ENCODE measurements around the gene UPP1. TPM values are rescaled to one million over a fixed set of nuclear protein-coding genes. Genes with fewer than 3 reads are reported as not detected.
"Not testable (repeated sequence)": the region's sequence is repeated elsewhere in the genome, so short reads cannot be mapped to it uniquely, and the experiment has no call there.

Gene UPP1
- total and polyA plus RNA-seq, 8 donors = 0.87 to 45.7 (median 14.3) TPM

GRCh38 chr7:48116043-48116442 lies 27.0 kb downstream of the UPP1 start:
- Histone ChIP-seq H3K4me1 (no peaks in the 10 kb centered on the region), H3K9me3 (no peaks in the 10 kb centered on the region), H3K4me3 (no peak overlapping the region), H3K36me3 (no peaks in the 10 kb centered on the region), H3K27ac (no peak overlapping the region), H3K27me3 (no peaks in the 10 kb centered on the region)
- TF ChIP-seq POLR2AphosphoS5 (IDR thresholded peaks at IDR 0.05) (no peak), EP300 (IDR thresholded peaks at IDR 0.05) (no peak), POLR2A (IDR thresholded peaks at IDR 0.05) (no peak), CTCF (IDR thresholded peaks at IDR 0.05) (no peak)
- 92 to 98% (median 95%) methylated on average over 5 of the region's 5 CpGs for WGBS, 5 donors
- intact Hi-C loops (cut with DNase I; ENCODE audit: low total_unique reads) = no loop called here
- no peak for DNase-seq

- no peak for TF ChIP-seq POLR2AphosphoS5 (IDR thresholded peaks at IDR 0.05)
- TF ChIP-seq POLR2A (IDR thresholded peaks at IDR 0.05) = no peak
- no peak for TF ChIP-seq CTCF (IDR thresholded peaks at IDR 0.05)
- Histone ChIP-seq H3K4me3 (no peak overlapping the region), H3K36me3 (no peaks in the 10 kb centered on the region), H3K27ac (no peak overlapping the region), H3K27me3 (no peaks in the 10 kb centered on the region), H3K9me3 (no peaks in the 10 kb centered on the region), H3K4me1 (no peaks in the 10 kb centered on the region)
- intact Hi-C loops (cut with DNase I; ENCODE audit: low total_unique reads) = no loop called here
- DNase-seq = peak in 1 of 2 donors; percentile 22
- WGBS, 5 donors = 56 to 71% (median 60%) methylated on average over 10 of the region's 10 CpGs
Measured at GRCh38 chr7:48118041-48118440, 29.0 kb downstream of the UPP1 start.

GRCh38 chr7:48120536-48120935 lies 31.5 kb downstream of the UPP1 start:
- H3K36me3 ChIP-seq; DNase-seq; H3K4me1 ChIP-seq; H3K27me3 ChIP-seq; H3K9me3 ChIP-seq; intact Hi-C loops (cut with DNase I; ENCODE audit: low total_unique reads); H3K27ac ChIP-seq; H3K4me3 ChIP-seq: not testable (repeated sequence)
- 88 to 95% (median 91%) methylated on average over 6 of the region's 6 CpGs for WGBS, 5 donors

GRCh38 chr7:48126037-48126436 lies 37.0 kb downstream of the UPP1 start:
- H3K27ac ChIP-seq = no peak overlapping the region
- H3K4me1 ChIP-seq = no peaks in the 10 kb centered on the region
- H3K27me3 ChIP-seq = no peaks in the 10 kb centered on the region
- TF ChIP-seq EP300 (IDR thresholded peaks at IDR 0.05) = no peak
- TF ChIP-seq POLR2A (IDR thresholded peaks at IDR 0.05) = no peak
- TF ChIP-seq POLR2AphosphoS5 (IDR thresholded peaks at IDR 0.05) = no peak
- TF ChIP-seq CTCF (IDR thresholded peaks at IDR 0.05) = no peak
- no peaks in the 10 kb centered on the region for H3K36me3 ChIP-seq
- no peak overlapping the region for H3K4me3 ChIP-seq
- H3K9me3 ChIP-seq = peaks cover 0 to 6% (median 0%) of the 10 kb centered on the region in 4 donors
- no peak for DNase-seq
- 77 to 93% (median 91%) methylated on average over 2 of the region's 2 CpGs for WGBS, 5 donors
- intact Hi-C loops (cut with DNase I; ENCODE audit: low total_unique reads) = no loop called here

GRCh38 chr7:48130658-48131108 lies 41.6 kb downstream of the UPP1 start:
- TF ChIP-seq POLR2A (IDR thresholded peaks at IDR 0.05) (no peak), POLR2AphosphoS5 (IDR thresholded peaks at IDR 0.05) (peak in 1 of 3 donors; percentile 6), EP300 (IDR thresholded peaks at IDR 0.05) (no peak)
- Histone ChIP-seq H3K4me3 (no peak overlapping the region), H3K27me3 (no peaks in the 10 kb centered on the region), H3K9me3 (peaks cover 0 to 6% (median 0%) of the 10 kb centered on the region in 4 donors), H3K4me1 (no peaks in the 10 kb centered on the region), H3K36me3 (no peaks in the 10 kb centered on the region), H3K27ac (no peak overlapping the region)
- intact Hi-C loops (cut with DNase I; ENCODE audit: low total_unique reads) = no loop called here
- no peak for DNase-seq
